CD4-positive, alpha-beta T cell treated with Interleukin-12 subunit alpha and Interleukin-12 subunit beta, for 1 hour (primary cell): ENCODE data around the gene RAP2A.

Experiments used
- DNase-seq: peaks from one replicate; pipeline ENCODE4 v3.0.0-alpha.2; 2020

RAP2A gene

DNA sequence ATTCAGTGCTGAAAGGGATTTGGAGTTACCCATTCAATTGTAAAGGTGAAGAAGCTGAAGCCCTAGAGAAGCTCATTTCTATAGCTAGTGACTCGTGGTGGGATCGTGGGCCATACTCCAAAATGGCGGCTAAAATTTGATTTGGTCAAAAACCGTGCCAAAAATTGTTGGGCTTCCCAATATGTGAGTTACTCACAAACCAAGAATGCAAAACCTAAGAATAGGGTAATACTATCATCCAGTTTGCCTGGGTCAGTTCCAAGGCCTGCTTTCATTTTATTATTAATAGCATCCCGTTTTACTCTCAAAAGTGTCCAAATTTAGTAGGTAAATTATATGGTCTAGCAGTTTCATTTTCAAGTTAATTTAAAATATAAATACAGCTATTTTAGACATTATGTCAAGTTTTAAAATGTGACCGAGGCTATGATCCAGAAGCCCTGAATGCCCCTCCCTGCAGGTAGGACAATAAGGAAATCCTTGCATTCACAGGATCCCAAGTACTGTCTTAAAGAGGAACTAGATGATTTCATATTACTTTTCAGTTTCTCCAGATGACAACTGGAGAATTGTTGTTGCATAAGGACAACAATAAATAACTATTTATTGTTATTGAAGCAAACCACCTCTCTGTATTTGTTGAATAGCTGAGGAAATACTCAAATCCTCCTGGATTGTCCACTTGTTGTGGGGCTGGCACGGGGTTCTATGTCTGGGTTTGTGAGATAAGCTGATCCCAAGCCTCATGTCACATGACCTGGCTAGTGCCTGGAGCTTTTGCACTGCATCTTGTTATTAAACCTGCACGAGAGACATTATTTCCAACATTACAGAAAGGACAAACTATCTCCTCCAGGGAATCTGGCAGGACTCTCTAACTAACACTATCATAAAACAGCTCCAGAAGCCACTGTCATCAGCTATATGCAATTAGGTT lies 11.6 kb upstream of the RAP2A start:
- no peak for DNase-seq

DNA sequence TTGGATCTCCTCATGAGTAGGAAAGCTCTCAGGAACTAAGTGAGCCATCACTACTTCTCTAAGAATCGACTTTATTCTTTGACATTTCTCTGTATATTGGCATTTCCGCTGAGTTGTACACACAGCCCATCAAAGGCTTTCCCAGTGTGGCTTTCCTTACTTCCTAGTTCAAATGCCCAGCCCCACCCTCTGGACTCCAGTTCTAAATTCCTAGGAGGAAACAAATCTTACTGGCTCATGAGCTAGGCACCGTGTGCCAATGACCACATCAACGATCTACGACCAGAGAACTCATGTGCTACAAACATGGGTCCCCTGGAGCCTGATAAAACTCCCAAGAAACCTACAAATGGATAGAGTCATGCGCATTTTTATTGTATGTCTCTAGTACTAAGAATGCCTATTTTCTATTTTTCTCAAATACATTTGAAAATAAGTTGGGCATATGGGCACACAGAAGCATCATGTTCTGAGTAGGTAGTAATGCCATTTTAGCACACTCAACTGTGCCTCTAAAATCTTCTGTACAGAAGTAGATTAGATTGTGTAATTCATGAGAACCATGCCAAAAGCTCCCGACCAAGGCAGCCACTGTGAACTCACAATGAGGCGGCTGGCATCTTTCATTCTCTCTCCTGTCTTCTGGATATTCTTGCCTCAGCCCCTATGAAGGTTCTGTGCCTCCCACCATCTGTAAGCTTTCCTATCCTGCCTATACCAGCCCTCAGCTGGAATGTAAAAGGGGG lies 10.5 kb upstream of the RAP2A start:
- DNase-seq = no peak

- no peak for DNase-seq
These were observed 8.4 kb upstream of the RAP2A start for GRCh38 chr13:97425590-97425989.

GRCh38 chr13:97426695-97427094 lies 7.3 kb upstream of the RAP2A start:
- no peak for DNase-seq

DNA sequence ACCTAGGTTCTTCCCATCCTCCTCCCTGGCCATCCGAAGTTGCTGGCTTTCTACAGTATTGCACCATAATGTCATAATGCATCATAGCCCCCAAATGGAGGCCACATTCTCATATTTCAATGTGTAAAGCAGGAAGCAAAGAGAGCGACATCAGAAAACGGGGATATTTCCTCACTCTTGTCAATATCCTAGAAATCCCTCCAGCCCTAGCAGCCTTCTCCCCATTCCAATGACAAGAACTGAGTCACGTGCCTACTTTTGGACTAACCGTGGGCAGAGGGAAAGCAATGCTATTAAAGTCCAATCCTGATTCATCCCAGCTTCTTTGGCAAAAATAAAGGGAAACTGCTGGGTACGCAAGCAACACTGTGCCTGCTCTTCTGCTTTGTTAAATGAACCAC lies 4.3 kb upstream of the RAP2A start:
- no peak for DNase-seq

DNA sequence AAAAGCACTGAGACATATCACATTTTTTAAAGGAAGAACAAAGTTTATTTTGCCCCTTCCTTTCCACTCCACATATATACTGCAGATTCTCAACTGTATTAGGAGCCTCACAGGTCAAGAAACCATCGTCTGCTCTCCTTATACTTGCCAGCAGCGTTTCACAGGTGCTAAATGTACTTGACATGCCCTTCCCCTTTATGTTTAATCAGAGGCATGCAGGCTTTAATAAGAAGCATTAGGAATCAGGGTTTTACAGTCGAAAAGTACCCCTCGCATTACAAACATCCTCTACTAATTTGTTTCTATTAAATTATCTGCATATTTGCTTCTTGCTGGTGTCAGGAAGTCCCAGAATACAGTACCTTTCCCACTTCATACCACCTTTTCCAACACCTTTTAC lies 3.7 kb upstream of the RAP2A start:
- DNase-seq = no peak

DNA sequence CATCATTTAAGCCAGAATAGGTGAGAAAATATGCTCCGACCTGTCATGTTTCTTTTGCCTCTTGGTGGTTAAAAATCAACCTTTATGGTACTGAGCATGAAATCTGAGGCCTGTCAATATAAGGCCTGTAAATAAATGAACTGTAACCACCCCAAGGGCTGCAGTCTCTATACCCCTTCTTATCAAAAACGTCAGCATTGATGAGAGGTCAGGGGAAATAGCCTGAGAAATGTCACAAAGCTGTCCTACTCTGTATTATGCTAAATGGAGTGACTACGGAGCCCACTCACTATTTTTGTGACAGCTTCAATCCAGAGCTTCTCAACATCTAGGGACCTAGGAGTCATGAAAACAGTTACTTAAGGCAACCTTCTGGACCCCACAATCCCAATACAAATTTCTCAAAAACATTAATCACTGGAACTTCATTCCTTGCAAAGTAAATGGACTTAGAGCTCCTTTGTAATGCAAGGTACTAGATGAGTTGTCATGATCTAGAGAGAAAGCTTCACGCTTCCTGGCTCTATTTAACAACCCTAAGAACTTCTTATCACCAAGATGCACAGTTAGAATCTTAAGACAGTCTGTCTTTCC lies 2.7 kb upstream of the RAP2A start:
- no peak for DNase-seq

DNA sequence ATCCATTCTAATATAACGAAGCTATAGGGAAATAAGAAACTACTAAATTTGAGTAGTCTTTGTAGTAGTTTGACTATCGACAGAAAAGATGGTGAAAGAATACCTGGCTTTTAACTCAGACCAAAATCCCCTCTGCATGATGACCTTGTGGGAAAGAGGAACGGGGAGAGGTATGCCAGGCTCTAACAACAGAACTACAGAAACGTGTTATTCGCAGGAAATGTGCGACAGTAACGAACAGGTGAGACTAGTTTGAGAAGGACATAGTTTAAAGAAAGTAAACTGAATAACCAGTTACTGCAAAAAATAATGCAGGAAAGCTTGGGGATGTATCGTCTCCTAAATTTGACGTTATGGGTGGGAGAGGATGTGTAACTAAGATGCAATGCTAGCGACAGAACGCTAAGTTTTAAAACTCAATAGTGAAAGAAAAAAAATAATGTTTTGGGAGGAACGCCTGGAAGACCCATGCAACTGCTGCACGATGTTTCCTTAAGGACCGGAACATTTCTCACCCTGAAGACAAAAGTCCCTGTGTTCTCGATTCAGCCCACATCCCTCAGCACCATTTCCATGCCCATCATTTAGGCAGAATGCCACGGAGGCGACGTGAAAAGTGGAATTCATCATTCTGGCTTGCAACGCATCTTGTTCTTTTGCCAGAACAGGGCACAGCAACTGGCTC lies 1.6 kb upstream of the RAP2A start:
- DNase-seq = no peak

GRCh38 chr13:97432917-97433726 lies 847 bp upstream of the RAP2A start:
- DNase-seq = peak; percentile 100

- DNase-seq = peak; percentile 55
These were observed 630 bp downstream of the RAP2A start for GRCh38 chr13:97434397-97435201.

DNA sequence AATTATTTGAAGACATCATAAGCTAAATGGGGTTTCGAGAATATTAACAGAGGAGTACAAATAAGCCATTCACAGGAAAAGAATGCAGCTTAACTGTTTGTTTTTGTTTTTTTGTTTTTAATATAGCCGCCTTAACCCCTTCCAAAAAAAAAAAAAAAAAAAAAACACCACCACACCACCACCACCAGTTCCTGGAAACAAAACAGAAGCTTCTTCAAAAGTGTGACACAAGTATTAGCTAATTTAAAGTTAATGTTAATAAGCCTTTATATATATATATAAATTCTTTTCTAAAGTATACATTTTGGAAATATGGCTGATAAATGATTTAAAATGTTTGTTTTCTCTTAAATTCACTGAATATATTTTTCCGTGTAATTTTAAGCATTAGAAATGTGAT lies 1.4 kb downstream of the RAP2A start:
- peak; percentile 9 for DNase-seq

DNA sequence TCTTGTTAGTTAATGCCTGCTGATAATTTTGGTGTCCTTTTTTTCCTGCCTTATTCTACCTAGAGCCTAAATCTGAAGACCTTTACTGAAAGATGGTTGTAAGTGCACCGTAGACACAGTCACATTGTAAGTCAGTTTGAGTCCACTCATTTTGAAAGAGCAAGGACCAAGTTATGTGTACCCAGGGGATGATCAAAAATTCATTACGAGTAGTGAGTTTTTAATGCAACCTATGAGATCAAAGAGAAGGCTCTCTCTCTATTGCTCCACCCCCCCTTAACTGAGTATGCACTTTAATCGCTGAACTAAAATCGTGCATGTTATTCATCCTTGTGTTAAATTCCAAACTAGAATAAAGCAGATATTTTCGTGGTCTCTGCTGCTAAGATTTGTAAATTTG lies 1.8 kb downstream of the RAP2A start:
- DNase-seq = peak; percentile 15

DNA sequence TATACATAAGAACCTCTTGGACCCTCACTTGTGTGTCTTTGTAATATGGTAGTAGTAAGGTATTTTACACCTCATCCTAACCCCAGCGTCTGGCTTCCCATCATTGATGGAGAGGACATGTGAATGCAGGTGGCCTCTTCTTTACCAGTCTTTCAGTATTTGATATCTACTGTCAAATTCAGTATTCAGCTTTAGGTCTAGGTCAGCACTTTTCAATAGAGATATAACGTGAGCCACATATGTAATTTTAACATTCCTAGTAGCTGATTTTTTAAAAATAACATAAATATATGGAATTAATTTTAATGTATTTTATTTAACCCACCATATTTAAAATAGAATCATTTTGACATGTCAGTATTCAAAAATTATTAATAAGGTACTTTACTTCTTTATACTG lies 2.9 kb downstream of the RAP2A start:
- DNase-seq = no peak

DNA sequence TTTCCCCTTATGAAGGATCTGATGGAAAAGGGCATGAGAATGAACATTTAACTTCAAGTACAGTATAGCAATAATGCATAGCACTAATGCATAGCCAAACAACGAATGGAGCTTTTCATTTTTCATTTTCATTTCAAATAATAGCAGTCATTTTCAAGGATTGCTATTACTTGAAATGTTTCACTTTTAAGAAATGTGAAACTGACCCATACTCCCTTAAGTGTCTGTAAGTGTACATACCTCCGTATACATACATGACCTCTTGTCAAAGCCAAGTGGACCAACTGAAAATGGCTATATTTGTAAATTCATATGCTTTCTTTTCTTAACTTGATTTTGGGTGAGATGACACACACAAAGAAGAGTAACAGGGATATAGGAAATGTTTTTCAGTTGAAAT lies 3.8 kb downstream of the RAP2A start:
- no peak for DNase-seq

GRCh38 chr13:97438856-97439595 lies 5.1 kb downstream of the RAP2A start:
- no peak for DNase-seq

- DNase-seq = no peak
These were observed 6.7 kb downstream of the RAP2A start for GRCh38 chr13:97440598-97441170.

DNA sequence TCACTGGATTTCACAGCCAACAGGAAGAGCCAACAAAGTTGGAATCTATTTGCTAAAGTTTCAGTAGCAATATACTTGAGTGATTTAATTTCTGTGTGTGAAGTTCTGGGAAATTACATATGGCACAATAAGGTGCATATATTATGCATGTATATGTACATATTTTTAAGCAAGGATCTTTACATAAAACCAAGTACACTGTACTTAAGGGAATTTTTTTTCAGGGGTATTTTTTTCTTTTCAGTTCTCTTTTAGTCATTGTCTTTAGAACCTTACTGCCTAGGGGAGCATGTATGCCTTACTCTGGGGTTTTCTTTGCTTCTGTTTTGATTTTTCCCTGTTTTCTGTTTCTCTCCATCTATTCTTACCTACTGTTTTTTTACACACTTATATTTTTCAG lies 7.4 kb downstream of the RAP2A start:
- DNase-seq = no peak

GRCh38 chr13:97445522-97446187 lies 11.7 kb downstream of the RAP2A start:
- no peak for DNase-seq

- DNase-seq = no peak
These were observed 12.5 kb downstream of the RAP2A start for GRCh38 chr13:97446448-97446847.
